HG02623 (cell line): ENCODE results near the gene FOLR1.
A peak's percentile ranks its signal among the peaks of the same experiment; 100 is the strongest.

Source experiments
- ATAC-seq: cut with Tn5 transposase; IDR thresholded peaks from one replicate; pipeline ENCODE4 v1.9.1; 2021; ENCODE audit warnings: moderate library complexity; ENCODE audit not compliant: unreplicated experiment

FOLR1 gene

DNA sequence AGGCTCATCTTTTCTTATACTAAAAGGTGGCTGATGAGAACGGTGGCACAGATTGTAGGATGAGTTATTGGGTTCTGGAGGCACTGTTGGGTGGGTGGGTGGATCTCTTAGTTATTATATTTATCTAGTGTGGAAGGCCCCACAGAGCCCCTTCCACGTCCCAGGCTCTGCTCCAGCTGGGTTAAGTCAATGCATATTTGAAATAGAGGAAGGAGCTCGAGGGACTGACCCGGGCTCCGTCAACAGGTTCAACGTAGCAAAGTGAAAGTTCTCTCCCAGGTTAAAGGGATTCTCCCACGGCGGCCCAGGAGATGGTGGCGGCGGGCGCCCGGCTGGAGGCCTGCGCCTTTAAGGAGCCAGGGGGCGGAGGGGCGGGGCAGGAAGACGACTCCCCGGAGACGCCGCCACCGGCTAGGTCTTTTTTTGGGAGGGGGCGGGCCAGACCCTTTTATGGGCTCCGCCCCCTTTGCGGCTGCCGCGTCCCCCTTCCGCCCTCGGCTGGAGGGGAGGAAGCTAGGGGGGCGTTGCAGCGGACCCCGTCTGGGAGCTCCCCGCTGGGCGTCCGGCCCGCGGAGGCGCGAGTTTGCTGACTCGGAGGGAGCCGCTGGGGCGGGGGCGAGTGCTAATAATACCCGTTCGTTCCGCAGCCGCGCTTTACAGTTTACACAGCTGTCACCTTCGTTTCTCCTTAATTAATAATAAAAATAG is 31.1 kb downstream of the FOLR1 start:
- peak; percentile 75 for ATAC-seq

DNA sequence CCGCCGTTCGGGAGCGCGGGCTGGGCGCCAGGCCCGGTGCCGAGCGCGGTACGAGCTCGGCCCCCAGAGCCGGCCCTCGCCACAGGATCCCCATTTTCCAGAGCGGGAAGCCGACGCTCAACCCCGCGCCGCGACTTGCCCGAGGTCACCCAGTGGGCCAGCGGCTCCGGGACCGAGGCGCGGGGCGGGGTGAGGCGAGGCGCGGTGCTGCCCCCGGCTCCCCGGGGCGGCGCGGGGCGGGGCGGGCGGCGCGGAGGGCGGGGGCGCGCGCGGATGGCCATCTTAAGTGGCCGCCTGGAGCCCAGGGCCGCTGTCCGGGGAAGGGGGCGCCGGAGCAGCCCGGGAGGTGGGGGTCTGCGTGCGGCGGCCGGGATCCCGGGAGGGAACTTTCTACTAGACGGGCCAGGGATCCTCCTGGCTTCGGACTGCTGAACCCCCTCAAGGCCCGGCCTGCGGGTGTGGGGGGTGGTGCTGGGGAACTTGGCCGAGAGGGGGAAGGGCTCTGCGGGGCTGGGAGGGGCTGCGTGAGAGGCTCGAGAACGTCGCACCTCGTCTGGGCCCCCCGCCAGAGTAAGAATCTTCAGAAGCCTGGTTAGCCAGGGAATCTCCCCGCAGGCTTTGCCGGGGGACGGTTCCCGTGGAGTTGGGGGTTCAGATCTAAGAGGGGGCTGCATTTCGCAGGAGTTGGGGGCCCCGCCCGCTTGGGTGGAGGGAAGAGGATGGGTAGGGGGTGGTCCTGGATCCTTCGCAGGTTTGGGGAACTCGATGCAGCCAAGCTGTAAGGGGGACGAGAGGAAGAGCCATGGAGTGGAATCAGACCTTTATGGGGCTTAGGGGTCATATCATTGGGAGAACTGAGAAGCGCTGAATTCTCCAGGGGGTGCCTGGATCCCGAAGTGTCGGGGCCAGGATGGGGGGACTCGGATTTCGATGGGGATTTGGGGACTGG is 31.9 kb downstream of the FOLR1 start:
- peak; percentile 46 for ATAC-seq

- ATAC-seq: no peak
These were observed 32.8 kb downstream of the FOLR1 start, which contains the start of gene INPPL1 for GRCh38 chr11:72224564-72225410. INPPL1 (plus strand) TSS chr11:72224767; CDS start chr11:72224985, 218 bp downstream.

DNA sequence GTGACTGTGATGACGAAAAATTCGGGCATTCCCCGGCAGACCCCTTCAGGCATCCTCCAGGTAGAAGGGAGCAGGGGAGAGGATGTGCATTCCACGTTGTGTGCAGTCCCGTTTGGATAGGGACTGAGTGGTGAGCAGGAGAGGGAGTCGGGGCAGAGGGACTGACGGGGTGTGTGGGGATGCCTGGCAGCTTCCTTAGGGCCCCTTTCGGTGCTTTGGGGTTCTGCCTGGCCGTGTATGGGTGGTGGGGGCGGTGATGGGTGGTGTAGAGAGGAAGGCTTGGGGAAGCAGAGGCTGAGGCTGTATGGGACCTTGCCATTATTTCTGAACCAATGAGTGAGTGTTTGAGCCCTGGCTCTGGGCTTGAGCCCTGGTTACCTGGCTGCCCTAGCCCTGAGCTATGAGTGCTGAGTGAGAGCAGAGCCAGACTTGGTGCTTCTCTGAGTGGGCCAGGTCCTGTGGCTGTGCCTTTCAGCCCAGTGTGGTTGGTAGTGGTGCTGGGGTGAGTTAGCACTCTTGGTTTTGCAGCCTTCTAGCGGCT is 33.5 kb downstream of the FOLR1 start:
- no peak for ATAC-seq

GRCh38 chr11:72226701-72227100 is 34.8 kb downstream of the FOLR1 start:
- no peak for ATAC-seq

DNA sequence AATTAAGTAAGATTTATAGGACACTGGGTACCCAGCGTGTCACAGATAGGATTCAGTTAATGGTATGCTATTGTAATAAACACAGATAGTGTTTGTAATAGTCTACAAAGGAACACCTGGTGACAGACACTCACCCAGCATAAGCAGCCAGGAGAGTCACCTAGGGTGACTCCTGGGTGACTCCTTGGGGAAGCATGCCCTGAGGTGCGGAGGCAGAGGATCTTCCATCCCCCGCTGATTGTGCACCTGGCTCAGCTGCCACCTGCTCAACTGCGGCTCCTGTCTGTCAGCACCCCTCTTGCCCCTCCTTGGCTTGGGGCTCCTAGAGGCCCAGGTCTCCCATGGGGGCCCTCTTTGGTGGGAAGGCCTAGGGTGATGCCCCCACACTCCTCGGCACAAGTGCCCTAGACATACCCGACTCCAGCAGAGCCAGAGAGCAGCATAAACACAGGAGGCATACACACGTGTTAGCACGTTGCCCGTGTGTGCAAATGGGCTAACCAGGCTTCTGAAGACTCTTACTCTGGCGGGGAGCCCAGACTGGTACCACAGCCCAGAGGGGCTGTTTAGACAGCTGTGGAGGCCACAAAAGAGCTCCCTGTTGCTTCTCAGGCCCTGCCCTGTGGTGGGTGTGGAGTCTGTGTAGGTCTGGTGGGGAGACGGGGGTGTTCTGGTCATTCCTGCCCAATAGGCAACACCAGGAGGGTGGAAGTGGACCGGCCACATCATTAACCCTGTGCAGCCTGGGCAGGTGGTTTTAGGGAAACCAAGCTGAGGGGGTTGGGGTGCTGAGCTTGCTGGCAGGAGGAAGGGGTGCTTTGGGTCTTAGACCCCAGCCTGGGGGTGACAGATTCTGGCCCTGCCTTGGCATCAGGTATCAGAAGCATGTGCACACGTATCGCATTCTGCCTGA is 35.6 kb downstream of the FOLR1 start:
- ATAC-seq: no peak

DNA sequence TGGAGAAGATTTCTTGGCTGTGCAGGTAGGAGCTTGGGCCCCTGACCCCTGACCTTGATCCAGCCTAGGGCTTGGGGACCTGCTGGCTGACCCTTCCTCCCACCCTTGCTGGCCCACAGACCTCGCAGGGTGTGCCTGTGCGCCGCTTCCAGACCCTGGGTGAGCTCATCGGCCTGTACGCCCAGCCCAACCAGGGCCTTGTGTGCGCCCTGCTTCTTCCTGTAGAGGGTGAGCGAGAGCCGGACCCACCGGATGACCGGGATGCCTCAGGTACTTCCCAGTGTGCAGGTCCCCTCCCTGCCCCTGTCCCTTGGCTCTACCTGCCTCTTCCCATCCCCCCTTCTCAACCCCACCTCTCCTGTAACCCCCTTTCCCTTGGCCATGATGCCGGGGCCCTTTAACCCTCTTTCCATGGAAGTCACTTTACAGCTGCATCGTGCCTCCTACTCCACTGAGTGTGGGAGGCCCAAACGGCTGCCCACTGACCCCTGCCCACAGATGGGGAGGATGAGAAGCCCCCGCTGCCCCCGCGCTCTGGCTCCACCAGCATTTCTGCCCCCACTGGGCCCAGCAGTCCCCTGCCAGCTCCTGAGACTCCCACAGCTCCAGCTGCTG is 36.4 kb downstream of the FOLR1 start:
- ATAC-seq: no peak

DNA sequence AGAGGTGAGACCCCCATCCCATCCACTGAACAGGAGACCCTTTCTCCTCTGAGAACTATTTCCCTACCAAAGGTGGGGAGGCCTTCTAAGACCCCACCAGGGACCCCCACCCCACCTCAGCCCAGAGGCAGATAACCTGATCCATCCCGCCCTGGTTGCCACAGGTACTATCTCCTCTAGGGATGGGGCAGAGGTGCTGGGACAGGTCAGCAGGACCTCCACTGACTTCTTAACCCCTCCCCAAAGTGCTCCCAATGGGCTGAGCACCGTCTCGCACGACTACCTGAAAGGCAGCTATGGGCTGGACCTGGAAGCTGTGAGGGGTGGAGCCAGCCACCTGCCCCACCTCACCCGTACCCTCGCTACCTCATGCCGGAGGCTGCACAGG is 36.9 kb downstream of the FOLR1 start:
- no peak for ATAC-seq

- no peak for ATAC-seq
These were observed 37.5 kb downstream of the FOLR1 start for GRCh38 chr11:72229336-72229924.

GRCh38 chr11:72229925-72230763 is 38.2 kb downstream of the FOLR1 start:
- no peak for ATAC-seq

DNA sequence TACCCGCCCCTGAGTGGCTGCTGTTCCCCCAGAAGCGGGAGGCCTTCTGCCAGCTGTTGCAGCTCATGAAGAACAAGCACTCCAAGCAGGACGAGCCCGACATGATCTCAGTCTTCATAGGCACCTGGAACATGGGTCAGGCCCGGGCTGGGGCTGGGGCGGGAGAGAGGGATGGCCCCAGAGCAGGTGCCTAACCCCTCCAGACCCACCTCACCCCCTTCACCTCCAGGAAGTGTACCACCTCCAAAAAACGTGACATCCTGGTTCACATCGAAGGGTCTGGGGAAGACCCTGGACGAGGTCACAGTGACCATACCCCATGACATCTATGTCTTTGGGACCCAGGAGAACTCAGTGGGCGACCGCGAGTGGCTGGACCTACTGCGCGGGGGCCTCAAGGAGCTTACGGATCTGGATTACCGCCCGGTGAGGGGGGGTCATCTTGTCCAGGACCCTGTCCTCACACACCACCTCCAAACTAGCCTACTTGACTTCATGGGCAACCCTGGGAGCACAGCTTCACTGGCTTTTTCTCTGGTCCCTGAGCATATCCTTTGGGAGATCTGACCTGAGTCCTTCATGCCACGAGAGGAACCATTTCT is 38.9 kb downstream of the FOLR1 start:
- ATAC-seq: no peak

DNA sequence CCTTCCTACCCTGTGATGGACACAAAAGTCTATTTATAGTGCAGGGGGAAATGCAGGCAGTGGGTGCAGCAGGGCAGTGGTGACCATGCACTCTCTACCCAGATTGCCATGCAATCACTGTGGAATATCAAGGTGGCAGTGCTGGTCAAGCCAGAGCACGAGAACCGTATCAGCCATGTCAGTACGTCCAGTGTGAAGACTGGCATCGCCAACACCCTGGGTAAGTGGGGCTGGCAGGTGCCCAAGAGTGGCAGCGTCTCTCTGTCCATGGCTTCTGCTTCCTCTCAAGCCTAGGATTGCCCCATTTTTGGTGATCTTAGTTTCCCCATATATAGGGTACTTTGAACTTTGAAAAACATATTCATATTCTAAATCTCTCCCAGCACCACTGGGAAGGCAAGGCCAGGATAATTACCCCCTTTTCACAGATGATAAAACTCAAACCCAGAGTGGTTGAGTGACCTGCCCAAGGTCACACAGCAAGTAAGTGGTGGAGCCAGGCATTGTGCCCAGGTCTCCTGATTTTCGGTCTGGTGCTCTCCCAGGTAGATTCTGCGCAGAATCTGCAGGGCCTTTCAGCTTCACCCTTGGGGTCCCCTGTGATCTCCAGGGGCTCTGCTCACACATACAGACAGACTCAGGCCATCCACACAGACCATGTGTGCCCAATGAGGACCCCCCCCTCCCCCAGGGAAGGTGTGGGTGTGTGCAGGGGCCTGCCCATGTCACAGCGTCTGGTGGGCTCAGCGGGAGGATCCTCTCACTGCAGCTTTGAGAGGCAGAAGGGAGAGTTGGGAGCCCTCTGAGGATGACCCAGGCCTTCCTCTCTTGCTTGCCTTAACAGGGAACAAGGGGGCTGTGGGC is 39.7 kb downstream of the FOLR1 start:
- no peak for ATAC-seq

DNA sequence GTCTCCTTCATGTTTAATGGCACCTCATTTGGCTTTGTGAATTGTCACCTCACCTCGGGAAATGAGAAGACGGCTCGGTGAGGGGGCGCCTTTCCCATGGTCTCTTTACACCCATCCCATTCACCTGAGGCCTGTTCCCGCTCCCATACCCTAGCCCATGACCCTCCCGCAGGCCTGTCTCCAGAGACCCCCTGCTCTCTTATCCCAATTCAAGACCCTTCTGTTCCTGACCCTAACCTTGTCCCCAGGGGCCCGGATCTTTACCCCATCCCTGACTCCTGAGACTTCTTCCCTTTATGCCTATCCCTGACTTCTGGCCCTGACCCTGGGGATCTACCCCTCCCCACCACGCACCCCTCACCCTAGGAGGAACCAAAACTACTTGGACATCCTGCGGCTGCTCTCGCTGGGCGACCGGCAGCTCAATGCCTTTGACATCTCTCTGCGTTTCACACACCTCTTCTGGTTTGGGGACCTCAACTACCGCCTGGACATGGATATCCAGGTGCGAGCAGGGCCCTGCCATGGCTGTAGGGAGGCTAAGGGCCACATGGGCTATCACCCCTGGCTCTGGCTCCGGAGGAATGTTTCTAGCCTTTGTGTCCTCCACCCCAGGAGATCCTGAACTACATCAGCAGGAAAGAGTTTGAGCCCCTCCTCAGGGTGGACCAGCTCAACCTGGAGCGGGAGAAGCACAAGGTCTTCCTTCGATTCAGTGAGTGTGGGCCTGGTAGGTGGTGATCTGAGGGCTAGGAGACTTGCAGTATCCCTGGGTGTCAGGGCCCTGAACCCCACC is 40.5 kb downstream of the FOLR1 start:
- ATAC-seq: no peak

DNA sequence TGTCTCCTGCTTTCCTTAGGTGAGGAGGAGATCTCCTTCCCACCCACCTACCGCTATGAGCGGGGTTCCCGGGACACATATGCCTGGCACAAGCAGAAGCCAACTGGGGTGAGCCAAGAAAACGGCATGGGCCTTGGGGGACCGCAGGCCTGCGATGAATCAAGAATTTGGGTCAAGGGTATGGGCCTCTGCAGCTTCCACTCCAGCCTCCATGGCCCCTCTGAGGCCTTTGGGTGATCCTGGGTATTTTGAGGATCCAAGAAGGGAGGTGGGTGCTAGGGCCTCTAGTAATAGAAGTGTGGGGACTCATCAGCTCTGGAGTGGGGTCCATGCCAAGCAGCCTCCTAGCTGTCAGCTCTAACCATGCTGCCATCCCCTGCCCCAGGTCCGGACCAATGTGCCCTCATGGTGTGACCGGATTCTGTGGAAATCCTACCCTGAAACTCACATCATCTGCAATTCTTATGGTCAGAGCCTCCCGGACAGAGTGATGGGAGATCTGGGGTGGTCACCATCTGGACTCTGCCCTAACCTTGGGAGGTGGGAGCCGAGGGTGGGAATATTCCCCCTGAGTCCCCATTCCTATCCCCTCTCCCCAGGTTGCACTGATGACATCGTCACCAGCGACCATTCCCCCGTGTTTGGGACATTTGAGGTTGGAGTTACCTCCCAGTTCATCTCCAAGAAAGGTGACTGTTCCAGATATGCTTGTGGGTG is 41.3 kb downstream of the FOLR1 start:
- no peak for ATAC-seq

GRCh38 chr11:72233773-72234513 is 42.0 kb downstream of the FOLR1 start:
- no peak for ATAC-seq
